ENCODE data around the gene CDS2. TPM values are rescaled to one million over a fixed set of nuclear protein-coding genes. Genes with fewer than 3 reads are reported as not detected.

The CDS2 gene
- total and polyA plus RNA-seq, 2 of the 13 experiments (the other 11 are each of a cell fraction or from before 2014, with no cell fraction given): 81.3 to 153 TPM

- TF ChIP-seq ELK4 (CRISPR knock-in tag; IDR thresholded peaks at IDR 0.05; ENCODE audit: borderline replicate concordance): no peak; the same call in 1 of the 2 replicates
- TF ChIP-seq ZNF550 (CRISPR knock-in tag; IDR thresholded peaks at IDR 0.05; ENCODE audit: borderline replicate concordance): no peak
- no peak; the same call in 1 of the 2 replicates for TF ChIP-seq REL (CRISPR knock-in tag; conservative IDR thresholded peaks at IDR 0.05)
- TF ChIP-seq ZZZ3 (CRISPR knock-in tag; IDR thresholded peaks at IDR 0.05; ENCODE audit: borderline replicate concordance): 0 out of 2 replicates have a peak, but pooled peaks have one; percentile 85
- TF ChIP-seq NFE2L1 (CRISPR knock-in tag; IDR thresholded peaks at IDR 0.05; ENCODE audit: borderline replicate concordance): no peak; the same call in 1 of the 2 replicates
- peak; percentile 73 for TF ChIP-seq CHD2 (IDR thresholded peaks at IDR 0.05; ENCODE audit: low read depth, low read length)
- TF ChIP-seq ZNF7 (CRISPR knock-in tag; IDR thresholded peaks at IDR 0.05): no peak; the same call in 1 of the 2 replicates
- TF ChIP-seq ZNF275 (CRISPR knock-in tag; IDR thresholded peaks at IDR 0.05; ENCODE audit: borderline replicate concordance): no peak
- no peak for TF ChIP-seq PHF21A (CRISPR knock-in tag; IDR thresholded peaks at IDR 0.05)
- 0 out of 2 replicates have a peak, but pooled peaks have one; percentile 61 for TF ChIP-seq ZNF710 (CRISPR knock-in tag; IDR thresholded peaks at IDR 0.05; ENCODE audit: borderline replicate concordance)
- TF ChIP-seq SIN3B (IDR thresholded peaks at IDR 0.05; ENCODE audit: low read length): peak; percentile 97
- no peak for TF ChIP-seq ATF7 (IDR thresholded peaks at IDR 0.05)
- no peak; the same call in 1 of the 2 replicates for TF ChIP-seq ATF7 (CRISPR knock-in tag; IDR thresholded peaks at IDR 0.05)
- no peak for TF ChIP-seq ZNF678 (CRISPR knock-in tag; IDR thresholded peaks at IDR 0.05)
- TF ChIP-seq KAT8 (CRISPR knock-in tag; IDR thresholded peaks at IDR 0.05): no peak
- peak; percentile 99; the same call in 1 of the 2 replicates for TF ChIP-seq ZFYVE20 (CRISPR knock-in tag; IDR thresholded peaks at IDR 0.05; ENCODE audit: borderline replicate concordance, low read depth)
- no peak; the same call in 1 of the 2 replicates for TF ChIP-seq ZBTB26 (CRISPR knock-in tag; IDR thresholded peaks at IDR 0.05; ENCODE audit: borderline replicate concordance)
- TF ChIP-seq ZMYM4 (CRISPR knock-in tag; IDR thresholded peaks at IDR 0.05): no peak
- 0 out of 2 replicates have a peak, but pooled peaks have one; percentile 11 for TF ChIP-seq MAZ (IDR thresholded peaks at IDR 0.05; ENCODE audit: borderline replicate concordance, low read depth, low read length)
- no peak for TF ChIP-seq MAZ (CRISPR knock-in tag; IDR thresholded peaks at IDR 0.05; ENCODE audit: low read depth)
- no peak for TF ChIP-seq SRSF1 (optimal IDR thresholded peaks at IDR 0.05; ENCODE audit: low read depth, low read length)
- no peak; the same call in 1 of the 2 replicates for TF ChIP-seq ARNTL (CRISPR knock-in tag; IDR thresholded peaks at IDR 0.05)
- no peak; the same call in none of the 2 replicates for TF ChIP-seq ZSCAN29 (CRISPR knock-in tag; conservative IDR thresholded peaks at IDR 0.05)
Observed at GRCh38 chr20:5119143-5119434, 7.7 kb upstream of the CDS2 start (continued).

Data from HepG2 (cell line).